ENCODE results near the gene CABP4. TPM values are rescaled to one million over a fixed set of nuclear protein-coding genes. Genes with fewer than 3 reads are reported as not detected.

CABP4 gene
- total RNA-seq, 2 donors from 2014 or later: 5.3 to 5.7 TPM

DNA sequence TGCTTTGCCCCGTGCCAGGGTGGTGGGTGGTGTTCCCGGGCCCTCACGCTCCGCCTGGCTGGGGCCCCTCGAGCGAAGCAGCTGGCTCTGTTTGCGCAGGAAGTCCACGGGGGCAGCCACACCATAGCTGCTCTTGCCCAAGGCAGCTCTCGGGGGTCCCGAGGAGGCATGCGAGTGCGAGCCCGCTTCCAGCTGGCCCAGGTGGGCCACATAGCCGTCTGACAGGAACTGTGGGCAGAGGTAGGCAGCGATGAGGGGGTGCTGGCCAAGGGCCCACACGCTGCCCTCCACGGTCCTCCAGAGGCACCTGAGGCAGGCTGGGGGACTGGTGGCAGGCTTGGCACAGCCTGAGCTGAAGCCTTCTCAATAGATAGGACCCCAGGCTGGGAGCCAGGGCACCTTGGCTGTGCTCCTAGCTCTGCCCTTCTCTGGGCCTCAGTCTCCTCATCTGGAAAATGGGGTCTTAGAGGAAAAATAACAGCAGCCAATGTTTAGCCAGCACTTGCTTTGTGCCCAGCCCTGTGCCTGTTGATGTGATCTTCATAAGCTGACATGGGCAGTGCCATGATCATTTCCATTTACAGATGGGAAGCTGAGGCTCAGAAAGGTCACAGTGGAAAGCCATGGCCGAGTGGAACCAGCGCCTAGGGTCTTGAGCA lies 37.0 kb downstream of the CABP4 start:
- ATAC-seq (ENCODE audit: insufficient number of reproducible peaks, low FRiP score, low read depth) (no peak), DNase-seq (ENCODE audit: low spot score) (no peak)
- H3K27me3 ChIP-seq (replicated peaks; ENCODE audit: insufficient read depth): no peaks in the 10 kb centered on the region
- peaks cover 52% of the 10 kb centered on the region for H3K36me3 ChIP-seq
- no peaks in the 10 kb centered on the region for H3K9me3 ChIP-seq
- TF ChIP-seq, protein P1, sequence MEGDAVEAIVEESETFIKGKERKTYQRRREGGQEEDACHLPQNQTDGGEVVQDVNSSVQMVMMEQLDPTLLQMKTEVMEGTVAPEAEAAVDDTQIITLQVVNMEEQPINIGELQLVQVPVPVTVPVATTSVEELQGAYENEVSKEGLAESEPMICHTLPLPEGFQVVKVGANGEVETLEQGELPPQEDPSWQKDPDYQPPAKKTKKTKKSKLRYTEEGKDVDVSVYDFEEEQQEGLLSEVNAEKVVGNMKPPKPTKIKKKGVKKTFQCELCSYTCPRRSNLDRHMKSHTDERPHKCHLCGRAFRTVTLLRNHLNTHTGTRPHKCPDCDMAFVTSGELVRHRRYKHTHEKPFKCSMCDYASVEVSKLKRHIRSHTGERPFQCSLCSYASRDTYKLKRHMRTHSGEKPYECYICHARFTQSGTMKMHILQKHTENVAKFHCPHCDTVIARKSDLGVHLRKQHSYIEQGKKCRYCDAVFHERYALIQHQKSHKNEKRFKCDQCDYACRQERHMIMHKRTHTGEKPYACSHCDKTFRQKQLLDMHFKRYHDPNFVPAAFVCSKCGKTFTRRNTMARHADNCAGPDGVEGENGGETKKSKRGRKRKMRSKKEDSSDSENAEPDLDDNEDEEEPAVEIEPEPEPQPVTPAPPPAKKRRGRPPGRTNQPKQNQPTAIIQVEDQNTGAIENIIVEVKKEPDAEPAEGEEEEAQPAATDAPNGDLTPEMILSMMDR (IDR thresholded peaks at IDR 0.05): no peak
- H3K27ac ChIP-seq: no peak overlapping the region
- no peaks in the 10 kb centered on the region for H3K4me1 ChIP-seq (ENCODE audit: control insufficient read depth in 1 of 2, low read depth in 2 of 2)
- no peak overlapping the region for H3K4me3 ChIP-seq

DNA sequence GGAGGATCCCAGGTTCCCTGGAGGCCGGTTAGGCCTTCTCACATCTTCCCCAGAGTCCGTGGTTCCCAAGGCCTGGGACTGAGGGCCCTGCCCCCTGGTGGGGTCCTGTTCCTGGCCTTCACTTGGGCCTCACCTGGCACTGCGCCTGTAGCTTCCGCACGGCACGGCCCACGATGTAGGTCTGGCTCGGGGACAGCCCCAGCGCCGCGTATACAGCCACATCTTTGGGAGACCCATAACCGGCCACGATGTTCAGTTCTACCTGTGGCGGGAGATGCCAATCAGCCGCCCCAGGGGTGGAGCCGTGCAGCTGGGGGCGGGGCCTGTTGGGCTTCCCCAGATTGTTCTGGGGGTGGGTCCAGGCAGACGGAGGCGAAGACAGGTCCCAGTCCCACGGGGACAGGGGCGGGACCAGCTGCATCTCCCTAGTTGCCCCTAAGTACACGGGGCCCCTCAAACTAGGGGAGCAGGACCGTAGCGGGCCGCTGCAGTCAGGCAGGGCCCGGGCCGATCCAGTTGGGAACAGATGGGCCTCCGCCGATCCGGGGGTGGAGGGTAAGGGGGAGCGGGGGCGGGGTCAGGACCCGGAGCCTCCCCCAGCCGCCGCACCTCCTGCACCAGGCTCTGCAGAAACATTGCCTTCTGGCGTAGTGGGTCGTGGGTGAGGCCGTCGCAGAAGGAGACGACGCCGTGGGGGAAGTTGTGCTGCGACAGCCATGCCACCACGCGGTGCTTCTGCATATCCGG lies 37.8 kb downstream of the CABP4 start:
- DNase-seq (ENCODE audit: low spot score): no peak
- Histone ChIP-seq H3K36me3 (peaks cover 53% of the 10 kb centered on the region), H3K4me1 (ENCODE audit: control insufficient read depth in 1 of 2, low read depth in 2 of 2) (no peaks in the 10 kb centered on the region), H3K4me3 (no peak overlapping the region), H3K9me3 (no peaks in the 10 kb centered on the region), H3K27me3 (replicated peaks; ENCODE audit: insufficient read depth) (no peaks in the 10 kb centered on the region), H3K27ac (no peak overlapping the region)
- TF ChIP-seq, protein P1 (IDR thresholded peaks at IDR 0.05): no peak
- ATAC-seq (ENCODE audit: insufficient number of reproducible peaks, low FRiP score, low read depth): no peak

GRCh38 chr11:67493548-67494370 lies 38.6 kb downstream of the CABP4 start:
- TF ChIP-seq, protein P1 (IDR thresholded peaks at IDR 0.05): no peak
- H3K4me3 ChIP-seq: no peak overlapping the region
- DNase-seq (ENCODE audit: low spot score): no peak
- H3K36me3 ChIP-seq: peaks cover 50% of the 10 kb centered on the region
- no peaks in the 10 kb centered on the region for H3K9me3 ChIP-seq
- H3K27ac ChIP-seq: no peak overlapping the region
- no peaks in the 10 kb centered on the region for H3K27me3 ChIP-seq (replicated peaks; ENCODE audit: insufficient read depth)
- no peaks in the 10 kb centered on the region for H3K4me1 ChIP-seq (ENCODE audit: control insufficient read depth in 1 of 2, low read depth in 2 of 2)
- ATAC-seq (ENCODE audit: insufficient number of reproducible peaks, low FRiP score, low read depth): no peak

- no peak for DNase-seq (ENCODE audit: low spot score)
- Histone ChIP-seq H3K4me3 (no peak overlapping the region), H3K36me3 (peaks cover 50% of the 10 kb centered on the region), H3K27ac (no peak overlapping the region), H3K4me1 (ENCODE audit: control insufficient read depth in 1 of 2, low read depth in 2 of 2) (no peaks in the 10 kb centered on the region), H3K9me3 (no peaks in the 10 kb centered on the region), H3K27me3 (replicated peaks; ENCODE audit: insufficient read depth) (no peaks in the 10 kb centered on the region)
- TF ChIP-seq, protein P1 (IDR thresholded peaks at IDR 0.05): no peak
- ATAC-seq (ENCODE audit: insufficient number of reproducible peaks, low FRiP score, low read depth): no peak
Measured at GRCh38 chr11:67494371-67495233, 39.4 kb downstream of the CABP4 start.
